ENCODE measurements around the gene BPIFB3. TPM values are rescaled to one million over a fixed set of nuclear protein-coding genes. Genes with fewer than 3 reads are reported as not detected.
"Not testable (repeated sequence)": the region's sequence is repeated elsewhere in the genome, so short reads cannot be mapped to it uniquely, and the experiment has no call there.

Gene BPIFB3
- polyA plus RNA-seq, 4 donors: not detected

DNA sequence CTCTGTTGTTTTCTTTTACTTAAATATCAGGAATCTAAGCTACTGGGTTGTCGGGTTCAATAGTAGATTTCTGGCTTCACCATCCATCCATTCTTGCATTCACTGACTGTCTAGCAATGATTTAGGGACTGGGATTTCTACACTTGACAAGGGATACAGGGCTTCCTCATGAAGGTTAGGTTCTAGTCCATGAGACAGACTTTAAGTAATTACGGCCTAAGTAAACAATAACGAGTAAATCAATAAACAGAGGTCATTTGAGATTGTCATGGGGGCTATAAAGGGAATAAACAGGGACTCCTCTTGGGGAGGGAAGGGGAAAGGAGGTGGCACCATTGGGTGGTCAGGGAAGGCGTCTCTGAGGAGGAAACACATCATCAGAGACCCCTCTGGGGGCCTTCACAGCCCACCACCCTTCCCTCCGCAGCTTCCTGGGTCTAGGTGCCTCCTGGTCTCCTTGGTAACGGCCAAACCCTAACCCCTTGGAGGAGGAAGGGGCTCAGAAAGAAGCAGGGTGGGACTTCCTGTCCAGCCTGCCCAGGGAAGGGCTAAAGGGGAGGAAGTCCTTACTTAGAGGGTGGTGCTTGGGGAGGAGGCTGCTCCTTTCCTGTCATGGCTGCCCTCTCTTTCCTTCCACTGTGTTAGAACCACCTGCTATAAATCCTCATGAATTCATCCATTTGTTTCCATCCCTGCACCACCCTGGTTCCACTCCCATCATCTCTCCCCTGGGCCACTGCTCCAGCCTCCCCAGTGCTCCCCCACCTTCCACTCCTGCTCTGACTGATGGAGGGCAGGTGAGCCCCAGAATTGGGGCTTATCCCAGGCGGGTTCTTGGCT, 59.1 kb downstream of the BPIFB3 start:
- no peak for DNase-seq (ENCODE audit: low read depth in 4 of 4, low spot score in 3 of 4)

DNA sequence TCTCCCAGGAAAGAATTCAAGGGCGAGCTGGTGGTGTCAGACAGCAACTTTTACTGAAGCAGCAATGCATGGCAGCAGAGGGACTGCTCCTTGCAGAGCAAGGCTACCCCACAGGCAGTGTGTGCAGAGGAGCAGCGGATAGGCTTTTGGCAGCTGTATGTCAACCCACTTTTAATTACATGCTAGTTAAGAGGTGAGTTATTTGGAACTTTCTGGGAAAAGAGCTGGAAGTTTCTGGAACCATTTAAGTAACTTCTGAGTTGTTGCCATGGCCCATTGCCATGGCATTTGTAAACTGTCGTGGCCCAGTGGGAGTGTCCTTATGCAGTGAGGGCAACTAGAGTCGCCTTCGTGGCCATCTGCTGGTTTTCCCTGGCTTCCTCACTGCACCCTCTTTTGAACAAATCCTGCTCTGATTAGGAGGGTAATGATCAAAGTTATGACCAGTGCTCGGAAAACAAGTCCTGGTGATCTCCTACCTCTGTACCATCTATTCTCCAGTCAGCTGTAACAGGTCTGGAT, 59.7 kb downstream of the BPIFB3 start:
- DNase-seq (ENCODE audit: low read depth in 4 of 4, low spot score in 3 of 4): no peak

DNA sequence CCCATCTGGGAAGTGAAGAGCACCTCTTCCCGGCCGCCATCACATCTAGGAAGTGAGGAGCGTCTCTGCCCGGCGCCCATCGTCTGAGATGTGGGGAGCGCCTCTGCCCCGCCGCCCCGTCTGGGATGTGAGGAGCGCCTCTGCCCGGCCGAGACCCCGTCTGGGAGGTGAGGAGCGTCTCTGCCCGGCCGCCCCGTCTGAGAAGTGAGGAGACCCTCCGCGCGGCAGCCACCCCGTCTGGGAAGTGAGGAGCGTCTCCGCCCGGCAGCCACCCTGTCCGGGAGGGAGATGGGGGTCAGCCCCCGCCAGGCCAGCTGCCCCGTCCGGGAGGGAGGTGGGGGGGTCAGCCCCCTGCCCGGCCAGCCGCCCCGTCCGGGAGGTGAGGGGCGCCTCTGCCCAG, 61.8 kb downstream of the BPIFB3 start:
- DNase-seq (ENCODE audit: low read depth in 4 of 4, low spot score in 3 of 4): not testable (repeated sequence)

DNA sequence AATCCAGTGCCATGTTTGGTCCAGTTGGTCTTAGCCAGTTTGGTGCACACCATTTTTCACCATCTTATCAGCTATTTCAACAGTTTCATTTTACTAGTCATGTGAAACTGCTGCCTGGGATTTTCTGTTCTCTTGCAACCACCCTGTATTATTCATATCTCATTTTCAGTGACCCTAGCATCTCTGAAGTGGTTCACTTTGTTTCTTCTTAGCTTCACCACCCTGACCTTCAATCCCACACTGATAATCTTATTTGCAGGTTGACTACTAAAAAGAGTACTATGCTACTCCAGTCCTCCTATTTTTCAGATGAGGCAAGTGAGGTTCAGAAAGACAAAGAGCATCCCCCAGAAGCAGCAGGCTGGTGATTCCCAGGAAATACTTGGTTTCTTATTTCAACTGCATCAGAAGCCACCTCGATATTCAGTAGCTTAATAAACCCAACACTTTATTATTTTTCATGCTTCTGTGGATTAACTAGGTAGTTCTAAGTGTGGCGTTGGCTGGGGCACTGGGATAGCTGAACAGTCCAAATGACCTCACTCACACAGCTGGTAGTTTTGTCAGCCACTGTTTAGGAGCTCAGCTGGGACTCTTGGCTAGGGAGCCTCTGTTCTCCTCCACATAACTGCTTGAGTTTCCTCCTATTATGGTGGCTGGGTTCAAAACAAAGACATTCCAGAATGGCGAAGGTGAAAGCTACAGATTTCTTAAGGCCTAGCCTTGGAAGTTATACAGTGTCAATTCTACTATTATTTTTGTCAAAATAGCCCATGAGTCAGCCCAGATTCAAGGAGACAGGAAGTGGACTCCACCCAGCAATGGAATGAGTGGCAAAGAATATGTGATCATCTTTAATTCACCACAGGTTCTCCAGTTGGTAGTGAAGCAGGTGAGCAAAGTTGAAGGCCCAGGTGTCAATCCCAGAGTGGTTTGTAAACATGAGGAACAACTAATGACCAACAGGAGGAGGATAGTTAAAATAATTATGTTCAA, 66.3 kb downstream of the BPIFB3 start:
- DNase-seq (ENCODE audit: low read depth in 4 of 4, low spot score in 3 of 4): no peak

DNA sequence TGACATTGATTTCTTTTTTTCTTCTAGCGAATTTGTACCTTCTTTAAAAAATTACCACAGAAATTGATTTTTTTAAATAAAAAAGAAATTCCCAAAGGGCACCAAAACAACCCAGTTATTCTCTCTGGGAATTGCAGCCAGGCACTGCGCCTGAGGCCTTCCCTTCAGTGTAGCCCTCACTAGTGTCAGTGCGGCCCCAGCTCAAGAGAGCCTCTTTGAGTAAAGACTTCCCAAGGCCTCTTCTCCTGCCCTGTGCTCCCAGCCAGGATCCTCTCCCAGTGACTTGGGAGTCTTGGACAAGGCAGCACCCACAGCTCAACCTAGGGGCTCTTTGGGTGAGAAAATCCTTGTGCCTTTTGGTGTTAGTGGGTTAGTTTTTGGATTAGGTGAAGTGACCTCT, 67.2 kb downstream of the BPIFB3 start:
- DNase-seq (ENCODE audit: low read depth in 4 of 4, low spot score in 3 of 4): no peak

DNA sequence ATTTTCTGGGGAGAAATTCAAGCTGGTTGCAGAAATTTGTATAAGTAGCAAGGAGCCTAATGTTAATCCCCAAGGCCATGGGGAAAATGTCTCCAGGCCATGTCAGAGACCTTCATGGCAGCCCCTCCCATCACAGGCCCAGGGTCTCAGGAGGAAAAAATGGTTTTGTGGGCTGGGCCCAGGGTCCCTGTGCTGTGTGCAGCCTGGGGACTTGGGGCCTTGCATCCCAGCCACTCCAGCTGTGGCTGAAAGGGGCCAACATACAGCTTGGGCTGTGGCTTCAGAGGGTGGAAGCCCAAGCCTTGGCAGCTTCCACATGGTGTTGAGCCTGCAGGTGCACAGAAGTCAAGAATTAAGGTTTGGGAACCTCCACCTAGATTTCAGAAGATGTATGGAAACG, 68.6 kb downstream of the BPIFB3 start:
- DNase-seq (ENCODE audit: low read depth in 4 of 4, low spot score in 3 of 4): not testable (repeated sequence)

Other genes with a start within 250 kb of the BPIFB3 start
- gene MAPRE1, start 233.9 kb upstream of the BPIFB3 start, polyA plus RNA-seq (ENCODE audit: insufficient read length in 4 of 4): 100 to 1,000 TPM; 112 to 134 (median 119) TPM
- gene EFCAB8, start 195.0 kb upstream of the BPIFB3 start, polyA plus RNA-seq (ENCODE audit: insufficient read length in 4 of 4): under 1 TPM in 3 of 4 donors, not detected in 1; 0.06 to 0.09 (median 0.07) TPM
- gene SUN5, start 49.5 kb upstream of the BPIFB3 start, polyA plus RNA-seq (ENCODE audit: insufficient read length in 4 of 4): not detected
- gene BPIFB2, start 46.2 kb upstream of the BPIFB3 start, polyA plus RNA-seq (ENCODE audit: insufficient read length in 4 of 4): not detected
- not detected for gene BPIFB6, start 22.3 kb upstream of the BPIFB3 start, polyA plus RNA-seq (ENCODE audit: insufficient read length in 4 of 4)
- gene BPIFB4, start 25.7 kb downstream of the BPIFB3 start, polyA plus RNA-seq (ENCODE audit: insufficient read length in 4 of 4): not detected
- not detected for gene BPIFA2, start 114.3 kb downstream of the BPIFB3 start, polyA plus RNA-seq (ENCODE audit: insufficient read length in 4 of 4)
- gene BPIFA3, start 163.4 kb downstream of the BPIFB3 start, polyA plus RNA-seq (ENCODE audit: insufficient read length in 4 of 4): not detected
- not detected for gene BPIFA1, start 182.1 kb downstream of the BPIFB3 start, polyA plus RNA-seq (ENCODE audit: insufficient read length in 4 of 4)
- under 1 TPM in 1 of 4 donors, not detected in 3; 0.05 TPM for gene BPIFB1, start 229.3 kb downstream of the BPIFB3 start, polyA plus RNA-seq (ENCODE audit: insufficient read length in 4 of 4)

Data from right renal pelvis (tissue), 4 donors.